SK-MEL-5 (cell line): Measurements from ENCODE around the gene SWT1. TPM values are rescaled to one million over a fixed set of nuclear protein-coding genes. Genes with fewer than 3 reads are reported as not detected.

Experiments used
- DNase-seq: peaks from one replicate; pipeline ENCODE4 v3.0.0-alpha.2; 2016; ENCODE audit warnings: low read depth, low spot score
- in situ Hi-C: cut with HindIII; loops from 2 replicates; pipeline ENCODE4 v1.10.0; 2016; ENCODE audit warnings: low sequenced_read_pairs, high pct_unique_total_duplicates, low pct_unique_long_range_greater_than_20kb
- total RNA-seq: library from RNA; depleted of rRNA; stranded (reverse); fragments of >200 nt; shearing (Covaris generic); gene quantifications from 2 replicates; pipeline ENCODE4 v1.2.3, GENCODE V29; 2014

The SWT1 gene
- total RNA-seq, 1 experiment from 2014 or later: 8.6 TPM

DNA sequence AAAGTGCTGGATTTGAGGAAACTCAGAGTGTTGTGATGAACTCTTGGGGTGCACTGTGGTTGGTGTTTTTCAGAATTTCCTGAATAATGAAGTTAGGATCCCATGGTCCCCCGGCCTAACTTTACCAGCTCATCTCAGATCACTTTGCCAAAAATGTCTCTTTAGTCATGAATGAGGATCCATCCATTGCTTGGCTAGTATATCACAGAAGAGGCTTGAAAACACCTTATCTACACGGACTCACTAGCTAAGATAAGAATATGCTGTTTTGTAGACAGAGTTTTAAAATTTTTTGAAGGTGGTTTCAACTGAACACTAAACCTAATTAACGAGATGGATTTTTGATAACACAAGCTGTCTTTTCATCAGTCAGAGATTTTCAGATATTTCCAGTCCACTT lies 106.3 kb downstream of the SWT1 start:
- in situ Hi-C loops: no loop called here
- DNase-seq: no peak

DNA sequence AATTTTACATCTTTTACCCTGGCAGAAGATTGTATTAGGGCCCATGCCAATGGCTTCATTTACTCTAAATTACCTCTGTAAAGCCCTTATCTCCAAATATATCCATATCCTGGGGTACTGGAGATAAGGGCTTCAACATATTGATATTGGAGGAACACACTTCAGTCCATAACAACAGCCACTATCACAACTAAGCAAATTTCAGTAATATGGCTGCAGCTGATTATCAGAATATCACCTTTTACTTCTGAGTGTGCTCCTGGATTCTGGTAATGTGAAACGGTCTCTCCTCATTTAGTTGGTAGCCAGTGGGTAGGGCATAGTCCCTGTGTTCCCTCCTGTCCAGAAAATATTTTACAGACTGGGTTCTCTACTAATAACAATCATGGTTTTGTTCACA lies 106.8 kb downstream of the SWT1 start:
- in situ Hi-C loops: no loop called here
- no peak for DNase-seq

DNA sequence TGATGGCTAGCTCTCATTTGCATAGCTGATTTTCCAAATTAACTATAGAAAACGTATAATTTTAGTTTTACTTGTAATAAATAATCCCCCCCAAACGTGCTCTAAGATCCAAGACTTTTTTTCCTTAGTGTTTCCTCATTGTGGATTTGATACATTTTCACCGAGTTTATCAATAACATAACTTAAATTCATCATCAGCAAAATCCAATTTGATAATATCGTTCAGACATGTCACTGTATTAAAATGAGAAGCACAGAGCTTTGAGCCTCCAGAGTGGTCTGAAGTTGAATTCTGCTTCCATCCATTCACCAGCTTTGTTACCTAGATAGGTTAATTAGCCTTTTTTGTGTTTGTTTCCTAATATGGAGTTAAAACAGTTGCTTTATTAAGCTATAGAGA lies 108.3 kb downstream of the SWT1 start:
- in situ Hi-C loops: no loop called here
- DNase-seq: no peak

DNA sequence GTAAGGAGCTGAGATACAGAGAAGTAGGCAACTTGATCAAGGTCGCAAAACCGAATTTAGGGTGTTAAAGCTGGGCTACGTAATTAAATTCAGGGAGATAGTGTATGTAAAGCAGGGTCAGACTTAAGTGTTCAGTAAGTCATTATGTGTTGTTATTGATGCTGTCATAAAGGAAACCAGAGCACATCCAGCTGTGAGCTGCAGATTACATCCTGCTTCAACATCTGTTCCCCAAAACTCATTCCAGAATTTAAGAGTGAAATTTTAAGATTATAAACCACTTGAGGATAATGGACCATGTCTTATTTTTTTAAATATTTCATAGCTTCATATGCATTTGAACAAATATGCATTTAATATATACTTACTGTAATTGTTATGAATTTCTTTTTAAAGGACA lies 110.3 kb downstream of the SWT1 start:
- in situ Hi-C loops: no loop called here

DNA sequence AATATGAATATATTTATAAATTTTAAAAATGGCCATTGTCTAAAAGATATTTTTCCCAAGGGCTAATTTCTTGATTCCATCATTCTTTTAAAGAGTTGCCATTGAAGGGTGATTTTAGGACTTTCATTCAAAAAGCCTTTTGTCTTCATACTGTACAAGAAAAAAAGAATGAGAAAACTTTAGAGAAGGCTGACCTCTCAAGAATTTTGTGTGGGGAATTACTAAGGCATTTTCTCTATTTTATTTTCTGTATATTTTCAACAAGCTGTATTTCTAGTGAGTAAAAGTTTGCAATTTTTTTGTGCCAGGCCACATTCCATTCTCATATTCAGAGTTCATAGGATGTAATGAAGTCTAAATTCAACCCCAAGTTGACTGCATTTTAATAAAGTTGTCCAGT lies 110.7 kb downstream of the SWT1 start:
- DNase-seq: peak; percentile 55
- in situ Hi-C loops: no loop called here

More for the DNA sequence above, 110.3 kb downstream of the SWT1 start:
- DNase-seq: peak; percentile 27

DNA sequence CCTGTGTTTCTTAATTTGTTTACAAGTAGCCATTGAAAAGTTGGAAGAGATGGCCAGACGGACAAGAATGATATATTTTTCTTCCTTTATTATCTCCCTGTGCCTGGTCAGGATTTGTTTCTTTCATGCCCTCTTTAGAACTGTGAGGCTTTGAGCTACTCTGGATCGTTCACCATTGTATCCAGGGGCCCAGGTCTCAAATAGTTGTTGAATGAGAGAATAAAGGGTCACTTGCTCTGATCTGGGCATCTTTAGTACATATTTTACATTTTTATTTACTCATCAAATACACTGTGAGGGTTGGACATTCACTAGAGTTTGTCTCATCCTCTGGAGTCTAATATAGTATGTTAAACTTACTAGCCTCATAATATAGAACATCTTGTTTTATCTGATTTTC lies 111.4 kb downstream of the SWT1 start:
- DNase-seq: no peak
- in situ Hi-C loops: no loop called here

DNA sequence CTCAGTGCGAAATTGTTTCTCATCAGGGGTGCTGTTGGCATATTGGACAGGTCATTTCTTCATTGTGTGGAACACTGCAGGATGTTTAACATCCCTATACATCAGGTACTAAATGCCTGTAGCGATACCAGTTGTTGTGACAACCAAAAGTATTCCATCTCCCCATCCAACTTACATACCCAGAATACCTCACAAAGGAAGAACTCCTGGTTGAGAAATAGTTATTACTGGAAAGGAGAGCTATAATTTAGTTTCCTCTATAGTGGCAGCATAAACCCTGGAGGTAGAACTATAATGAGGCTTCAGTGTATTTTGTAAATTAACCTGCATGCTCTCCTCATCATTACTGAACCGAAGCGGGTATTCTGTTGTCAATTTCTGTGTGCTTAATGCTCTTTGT lies 115.0 kb downstream of the SWT1 start:
- in situ Hi-C loops: no loop called here
- DNase-seq: no peak

DNA sequence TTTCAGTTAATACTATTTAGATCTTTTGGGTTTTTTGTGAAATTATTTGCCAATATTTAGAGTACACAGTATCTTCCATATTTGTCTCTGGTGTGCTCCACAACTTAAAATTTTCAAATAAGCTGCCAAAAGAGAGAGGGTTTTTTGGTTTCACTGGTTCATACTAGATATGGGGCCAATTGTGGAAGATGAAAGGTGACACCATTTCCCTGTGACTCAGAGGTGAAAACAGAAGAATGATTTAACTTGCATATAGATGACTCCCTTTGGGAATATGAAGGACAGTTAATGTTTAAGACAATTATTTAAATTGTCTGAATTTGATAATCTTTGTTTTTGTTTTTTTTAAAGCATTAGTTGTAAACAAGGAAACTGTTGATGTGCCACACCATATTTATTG lies 122.6 kb downstream of the SWT1 start:
- DNase-seq: no peak
- in situ Hi-C loops: no loop called here

DNA sequence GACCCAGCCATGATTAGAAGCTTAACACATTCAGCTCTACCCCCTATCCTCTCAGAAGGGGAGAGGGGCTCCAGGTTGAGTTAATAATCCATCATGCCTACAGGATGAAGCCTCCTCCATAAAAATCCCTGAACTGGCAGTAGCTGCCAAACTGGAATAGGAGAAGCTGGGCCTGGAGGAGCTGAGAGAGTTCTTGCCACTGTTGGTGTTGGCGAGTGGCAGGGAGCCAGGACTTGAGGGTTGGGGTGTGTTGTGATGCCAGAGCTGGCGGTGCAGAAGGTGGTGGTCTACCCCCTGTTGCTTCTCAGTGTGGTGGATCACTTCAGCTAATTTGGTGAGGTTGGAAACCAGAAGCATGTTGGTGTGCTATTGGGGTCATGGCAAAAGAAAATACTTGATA lies 123.6 kb downstream of the SWT1 start:
- in situ Hi-C loops: no loop called here

DNA sequence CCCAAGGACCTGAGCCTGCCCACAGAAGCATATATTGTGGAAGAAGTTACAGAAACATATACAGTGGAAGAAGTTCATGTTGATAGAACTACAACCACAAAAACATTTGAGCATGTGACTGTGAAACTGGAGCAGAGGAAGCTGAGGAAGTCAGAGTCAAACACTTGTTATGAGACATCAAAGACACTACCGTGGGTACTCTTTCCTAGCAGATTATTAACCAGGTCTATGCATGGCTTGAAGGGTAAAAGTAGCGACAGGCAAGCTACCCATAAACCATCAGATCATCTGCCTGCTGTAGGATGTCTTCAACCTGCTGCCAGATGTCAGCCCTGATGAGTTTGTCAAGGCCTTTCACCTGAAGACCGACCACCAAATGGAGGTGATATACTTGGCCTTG lies 124.3 kb downstream of the SWT1 start:
- in situ Hi-C loops: no loop called here
- no peak for DNase-seq

More for the DNA sequence above, 123.6 kb downstream of the SWT1 start:
- DNase-seq: no peak

DNA sequence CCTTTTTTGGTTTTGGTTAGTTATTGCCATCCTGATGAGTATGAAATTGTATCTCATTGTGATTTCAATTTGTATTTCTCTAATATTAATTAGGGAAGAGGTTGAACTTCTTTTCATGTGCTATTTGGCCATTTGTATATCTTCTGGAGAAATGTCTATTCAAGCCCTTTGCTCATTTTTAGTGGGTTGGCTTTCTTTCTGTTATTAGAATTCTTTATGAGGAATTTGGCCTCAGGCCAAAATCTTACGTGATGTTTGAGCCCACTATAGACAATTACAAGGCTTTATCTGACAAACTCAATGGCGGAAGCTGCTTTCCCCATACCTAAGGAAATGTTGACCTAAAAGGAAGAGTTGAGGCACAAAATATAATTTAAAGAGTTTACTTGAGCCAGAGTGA lies 127.1 kb downstream of the SWT1 start:
- no peak for DNase-seq
- in situ Hi-C loops: no loop called here

DNA sequence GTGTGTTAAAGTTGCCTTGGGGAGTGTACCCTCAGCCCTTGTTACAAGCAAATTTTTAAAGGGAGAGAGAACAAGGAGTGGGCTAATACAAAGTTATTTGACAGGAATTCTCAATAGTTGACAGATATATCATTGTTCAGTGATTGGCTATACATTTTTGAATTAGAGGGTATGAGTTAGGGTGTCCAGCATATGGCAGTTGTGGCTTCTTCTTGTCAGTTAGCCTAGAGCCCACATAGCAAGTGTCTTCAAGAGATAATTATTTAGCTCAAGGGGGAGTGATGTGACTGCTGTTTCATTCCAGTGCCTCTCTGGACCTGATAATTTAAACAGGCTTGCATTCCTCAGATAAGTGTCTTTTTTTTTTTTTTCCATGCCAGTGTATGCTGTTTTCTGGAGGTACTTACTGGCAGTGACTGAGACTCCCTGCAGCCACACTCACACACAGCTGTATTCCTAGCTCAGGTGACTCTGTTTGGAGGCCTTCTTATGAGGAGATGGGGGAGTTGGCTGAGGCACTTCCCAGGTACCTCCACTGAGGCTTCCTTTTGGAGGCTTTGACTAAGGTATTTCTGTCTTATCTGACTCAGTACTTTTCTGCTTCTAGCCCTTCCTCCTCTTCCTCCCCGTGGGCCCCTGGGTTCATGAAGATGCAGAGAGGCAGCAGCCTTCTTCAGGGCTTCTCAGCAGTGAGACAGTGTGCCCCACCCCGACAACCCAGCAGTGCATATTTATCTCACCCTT lies 127.7 kb downstream of the SWT1 start:
- in situ Hi-C loops: no loop called here
- no peak for DNase-seq

DNA sequence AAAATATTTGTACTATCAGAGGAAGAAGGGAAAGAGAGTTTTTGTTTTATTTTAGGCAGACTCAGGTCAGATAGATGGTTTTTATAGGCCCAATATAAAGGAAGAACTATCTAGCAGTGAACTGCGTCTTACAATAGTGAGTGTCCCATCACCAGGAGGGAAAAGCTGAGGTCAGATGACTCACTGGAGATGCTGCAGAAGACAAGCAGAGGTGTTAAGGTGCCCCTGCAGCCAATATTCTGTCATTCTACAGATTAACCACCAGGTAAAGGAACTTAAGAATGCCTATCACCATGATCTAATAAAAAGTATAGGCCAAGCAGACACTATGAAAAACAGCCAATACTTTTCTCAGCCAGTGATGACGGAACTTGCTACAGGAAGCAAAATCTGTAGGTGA lies 130.5 kb downstream of the SWT1 start:
- in situ Hi-C loops: no loop called here
- DNase-seq: no peak

DNA sequence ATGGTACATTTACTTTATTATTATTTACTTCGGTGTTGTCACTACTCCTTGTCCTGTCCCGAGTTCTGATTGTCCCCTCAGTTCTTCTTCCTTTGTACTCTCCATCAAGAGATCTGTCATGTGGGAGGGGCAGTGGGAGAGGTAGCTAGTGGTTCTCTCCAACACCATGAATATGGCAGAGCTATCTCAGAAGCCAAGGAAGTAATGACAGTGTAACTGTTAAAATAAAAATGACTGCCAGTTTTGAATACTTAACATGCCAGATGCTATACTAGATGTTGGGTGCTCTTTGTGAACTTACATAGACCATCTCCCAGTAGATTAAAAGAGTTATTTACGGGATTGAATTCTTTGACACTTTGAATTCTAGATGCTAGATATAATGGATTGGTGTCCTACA lies 131.5 kb downstream of the SWT1 start:
- DNase-seq: no peak
- in situ Hi-C loops: no loop called here

DNA sequence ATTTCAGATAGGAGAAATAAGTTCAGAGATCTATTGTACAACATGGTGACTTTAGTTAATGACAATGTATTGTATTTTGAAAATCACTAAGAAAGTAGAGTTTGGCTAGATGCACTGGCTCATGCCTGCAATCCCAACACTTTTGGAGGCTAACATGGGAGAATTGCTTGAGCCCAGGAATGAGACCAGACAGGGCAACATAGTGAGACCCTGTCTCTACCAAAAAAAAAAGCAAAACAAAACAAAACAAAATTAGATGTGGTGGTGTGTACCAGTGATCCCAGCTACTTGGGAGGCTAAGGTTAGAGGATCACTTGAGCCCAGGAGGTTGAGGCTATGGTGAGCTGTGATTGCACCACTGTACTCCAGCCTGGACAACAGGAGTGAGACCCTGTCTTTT lies 132.9 kb downstream of the SWT1 start:
- DNase-seq: no peak
- in situ Hi-C loops: loop anchor here (10.0 kb wide), 1 partner anchor 125 kb away; no protein-coding TSS in a partner anchor

DNA sequence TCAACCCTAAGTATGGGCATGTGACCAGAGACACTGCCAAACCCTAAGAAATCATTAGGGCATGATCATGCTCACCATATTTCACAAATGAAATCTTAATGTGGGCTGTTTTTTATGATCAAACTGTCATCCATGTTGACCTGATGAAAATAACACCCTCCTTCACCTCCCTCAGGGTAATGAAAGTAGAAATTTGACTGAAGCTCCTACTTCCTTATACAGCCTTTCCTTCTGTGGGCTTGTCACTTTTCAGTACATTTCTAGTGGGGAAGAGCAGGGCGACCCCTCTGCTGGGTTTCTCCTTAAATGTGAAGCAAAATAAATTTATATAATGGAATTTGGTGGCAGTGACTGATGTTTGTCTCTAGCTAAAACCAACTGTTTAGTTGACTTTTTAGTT lies 134.2 kb downstream of the SWT1 start:
- no peak for DNase-seq
- in situ Hi-C loops: loop anchor here (10.0 kb wide), 1 partner anchor 124 kb away; no protein-coding TSS in a partner anchor

DNA sequence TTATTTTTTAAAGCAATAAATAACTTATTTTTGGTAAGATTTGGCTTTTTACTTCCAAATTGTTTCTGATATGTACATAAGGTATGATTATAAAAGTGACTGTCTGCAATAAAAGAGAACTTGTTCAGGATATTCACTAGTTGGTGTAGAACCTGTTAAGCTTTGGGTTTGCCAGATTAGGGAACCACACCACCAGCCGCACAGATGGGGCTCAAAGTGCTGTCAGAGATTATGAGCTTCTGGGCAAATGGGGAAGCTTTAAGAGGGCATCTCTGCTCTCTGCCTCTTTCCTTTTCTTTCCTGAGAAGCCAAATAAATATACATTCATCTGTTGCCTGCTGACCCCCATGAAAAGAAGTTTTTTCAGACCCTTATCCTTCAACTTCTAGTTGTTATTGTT lies 134.7 kb downstream of the SWT1 start:
- in situ Hi-C loops: loop anchor here (10.0 kb wide), 1 partner anchor 123 kb away; no protein-coding TSS in a partner anchor
- DNase-seq: no peak

DNA sequence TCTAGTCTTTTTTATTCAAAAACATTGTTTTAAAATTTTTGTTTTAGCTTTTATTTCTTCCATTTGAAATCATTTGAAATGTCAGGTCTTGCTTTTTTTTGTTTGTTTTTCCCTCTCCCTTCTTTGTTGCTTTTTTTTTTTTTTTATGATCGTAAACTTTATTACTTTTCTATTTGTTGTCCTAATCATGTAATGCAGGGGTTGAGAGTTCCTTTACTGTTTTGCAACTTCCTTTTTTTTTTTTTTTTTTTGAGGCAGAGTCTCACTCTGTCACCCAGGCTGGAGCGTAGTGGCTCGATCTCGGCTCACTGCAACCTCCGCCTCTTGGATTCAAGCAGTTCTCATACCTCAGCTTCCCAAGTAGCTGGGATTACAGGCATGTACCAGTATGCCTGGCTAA lies 135.3 kb downstream of the SWT1 start:
- DNase-seq: no peak
- in situ Hi-C loops: loop anchor here (10.0 kb wide), 1 partner anchor 123 kb away; no protein-coding TSS in a partner anchor

DNA sequence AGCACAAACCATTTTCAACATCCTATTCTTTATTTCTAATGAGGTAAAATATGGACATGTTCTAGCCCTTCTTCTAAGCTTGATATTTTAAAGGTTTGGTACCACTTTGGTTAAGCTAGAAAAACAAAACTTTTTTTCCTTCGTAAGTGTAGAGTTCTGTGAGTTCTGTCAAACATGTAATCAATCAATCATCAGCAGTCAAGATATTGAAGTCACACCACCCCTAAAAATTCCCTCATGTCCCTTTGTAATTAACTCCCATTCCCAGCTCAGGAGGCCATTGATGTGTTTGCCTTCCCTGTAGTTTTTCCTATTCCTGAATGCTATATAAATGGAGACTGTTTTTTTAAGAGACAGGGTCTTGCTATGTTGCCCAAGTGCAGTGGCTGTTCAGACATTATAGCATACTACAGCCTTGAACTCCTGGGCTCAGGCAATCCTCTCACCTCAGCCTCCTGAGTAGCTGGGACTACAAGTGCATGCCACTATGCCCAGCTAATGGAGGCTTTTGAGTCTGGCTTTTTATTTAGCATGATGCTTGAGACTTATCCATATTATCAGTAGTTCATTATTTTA lies 137.1 kb downstream of the SWT1 start:
- DNase-seq: no peak
- in situ Hi-C loops: loop anchor here (10.0 kb wide), 1 partner anchor 121 kb away; no protein-coding TSS in a partner anchor
